ENCODE measurements around the gene ABCA5.

The ABCA5 gene

GRCh38 chr17:69327060-69327831 lies at the start of gene ABCA5:
Gene ABCA5 (minus strand): TSS chr17:69327133. CDS start chr17:69314415, 12,718 bp downstream.
- peak; percentile 95 for DNase-seq

- DNase-seq: no peak
Measured at GRCh38 chr17:69375229-69375628, 48.3 kb upstream of the ABCA5 start.

GRCh38 chr17:69373069-69373468 lies 46.1 kb upstream of the ABCA5 start:
- no peak for DNase-seq

GRCh38 chr17:69367298-69367697 lies 40.4 kb upstream of the ABCA5 start:
- no peak for DNase-seq

- no peak for DNase-seq
Measured at GRCh38 chr17:69363488-69364210, 36.7 kb upstream of the ABCA5 start.

GRCh38 chr17:69361156-69361555 lies 34.2 kb upstream of the ABCA5 start:
- DNase-seq: no peak

- no peak for DNase-seq
Measured at GRCh38 chr17:69358688-69359596, 32.0 kb upstream of the ABCA5 start.

GRCh38 chr17:69357701-69358100 lies 30.8 kb upstream of the ABCA5 start:
- no peak for DNase-seq

GRCh38 chr17:69356625-69357024 lies 29.7 kb upstream of the ABCA5 start:
- no peak for DNase-seq

- no peak for DNase-seq
Measured at GRCh38 chr17:69350911-69351310, 24.0 kb upstream of the ABCA5 start.

GRCh38 chr17:69348429-69348828 lies 21.5 kb upstream of the ABCA5 start:
- DNase-seq: no peak

GRCh38 chr17:69346766-69347165 lies 19.8 kb upstream of the ABCA5 start:
- DNase-seq: peak; percentile 15

- DNase-seq: no peak
Measured at GRCh38 chr17:69344939-69345338, 18.0 kb upstream of the ABCA5 start.

GRCh38 chr17:69342896-69343644 lies 16.1 kb upstream of the ABCA5 start:
- no peak for DNase-seq

GRCh38 chr17:69339937-69340336 lies 13.0 kb upstream of the ABCA5 start:
- no peak for DNase-seq

GRCh38 chr17:69336996-69337395 lies 10.1 kb upstream of the ABCA5 start:
- no peak for DNase-seq

- DNase-seq: no peak
Measured at GRCh38 chr17:69336580-69336979, 9.6 kb upstream of the ABCA5 start.

- DNase-seq: no peak
Measured at GRCh38 chr17:69335058-69335457, 8.1 kb upstream of the ABCA5 start.

- no peak for DNase-seq
Measured at GRCh38 chr17:69333561-69333960, 6.6 kb upstream of the ABCA5 start.

- DNase-seq: no peak
Measured at GRCh38 chr17:69331756-69332155, 4.8 kb upstream of the ABCA5 start.

GRCh38 chr17:69326377-69327059 lies 415 bp downstream of the ABCA5 start:
- peak; percentile 50 for DNase-seq
